Ishikawa (cell line): Measurements from ENCODE around the gene GRK5.

Experiments used
- CEBPB ChIP-seq: IDR thresholded peaks from 2 replicates; pipeline ENCODE4 v1.6.1; 2012
- CREB1 ChIP-seq: IDR thresholded peaks from 2 replicates; pipeline ENCODE4 v1.6.1; 2012; ENCODE audit warnings: low read depth
- EGR1 ChIP-seq: IDR thresholded peaks from 2 replicates; pipeline ENCODE4 v1.6.1; 2012
- EP300 ChIP-seq: IDR thresholded peaks from 2 replicates; pipeline ENCODE4 v1.6.1; 2012; ENCODE audit warnings: borderline replicate concordance
- FOXM1 ChIP-seq: IDR thresholded peaks from 2 replicates; pipeline ENCODE4 v1.6.1; 2012; ENCODE audit warnings: low read depth, borderline replicate concordance
- RAD21 ChIP-seq: IDR thresholded peaks from 2 replicates; pipeline ENCODE4 v1.6.1; 2012; ENCODE audit warnings: low read depth
- TAF1 ChIP-seq: IDR thresholded peaks from 2 replicates; pipeline ENCODE4 v1.6.1; 2012; ENCODE audit warnings: low read depth, mild to moderate bottlenecking
- TCF12 ChIP-seq: IDR thresholded peaks from 2 replicates; pipeline ENCODE4 v1.6.1; 2012; ENCODE audit warnings: low read depth
- YY1 ChIP-seq: IDR thresholded peaks from 2 replicates; pipeline ENCODE4 v1.6.1; 2012; ENCODE audit warnings: low read depth
- ZBTB7A ChIP-seq: IDR thresholded peaks from 2 replicates; pipeline ENCODE4 v1.6.1; 2012; ENCODE audit warnings: low read depth
- TF ChIP-seq, protein P1 (sequence below): IDR thresholded peaks from 2 replicates; pipeline ENCODE4 v1.6.1; 2012; ENCODE audit warnings: low read depth, mild to moderate bottlenecking
- TF ChIP-seq, protein P2 (sequence below): IDR thresholded peaks from 2 replicates; pipeline ENCODE4 v1.6.1; 2012

DNA sequence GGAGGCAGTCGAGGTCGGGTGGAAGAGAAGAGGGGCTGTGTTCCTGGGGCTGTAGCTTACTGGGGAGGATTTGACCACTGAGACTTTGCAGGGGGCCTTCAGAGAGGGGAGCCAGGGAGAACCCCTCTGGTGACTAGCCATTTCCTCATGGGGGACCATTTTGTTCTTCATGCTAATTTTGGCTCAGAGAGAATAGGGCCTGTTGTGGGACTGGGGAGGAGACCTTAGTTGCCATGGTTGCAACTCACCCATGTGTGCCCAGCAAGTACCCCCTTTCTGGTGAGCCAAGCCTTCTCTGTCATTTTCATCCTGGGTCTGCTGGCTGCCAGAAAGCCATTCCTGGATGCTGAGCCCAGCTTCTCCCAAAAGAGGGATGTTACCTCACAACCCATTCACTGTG lies 120.9 kb downstream of the GRK5 start:
- no peak for TF ChIP-seq CREB1
- no peak for TF ChIP-seq RAD21
- no peak for TF ChIP-seq YY1
- TF ChIP-seq TCF12, result no peak
- TF ChIP-seq, protein P1, sequence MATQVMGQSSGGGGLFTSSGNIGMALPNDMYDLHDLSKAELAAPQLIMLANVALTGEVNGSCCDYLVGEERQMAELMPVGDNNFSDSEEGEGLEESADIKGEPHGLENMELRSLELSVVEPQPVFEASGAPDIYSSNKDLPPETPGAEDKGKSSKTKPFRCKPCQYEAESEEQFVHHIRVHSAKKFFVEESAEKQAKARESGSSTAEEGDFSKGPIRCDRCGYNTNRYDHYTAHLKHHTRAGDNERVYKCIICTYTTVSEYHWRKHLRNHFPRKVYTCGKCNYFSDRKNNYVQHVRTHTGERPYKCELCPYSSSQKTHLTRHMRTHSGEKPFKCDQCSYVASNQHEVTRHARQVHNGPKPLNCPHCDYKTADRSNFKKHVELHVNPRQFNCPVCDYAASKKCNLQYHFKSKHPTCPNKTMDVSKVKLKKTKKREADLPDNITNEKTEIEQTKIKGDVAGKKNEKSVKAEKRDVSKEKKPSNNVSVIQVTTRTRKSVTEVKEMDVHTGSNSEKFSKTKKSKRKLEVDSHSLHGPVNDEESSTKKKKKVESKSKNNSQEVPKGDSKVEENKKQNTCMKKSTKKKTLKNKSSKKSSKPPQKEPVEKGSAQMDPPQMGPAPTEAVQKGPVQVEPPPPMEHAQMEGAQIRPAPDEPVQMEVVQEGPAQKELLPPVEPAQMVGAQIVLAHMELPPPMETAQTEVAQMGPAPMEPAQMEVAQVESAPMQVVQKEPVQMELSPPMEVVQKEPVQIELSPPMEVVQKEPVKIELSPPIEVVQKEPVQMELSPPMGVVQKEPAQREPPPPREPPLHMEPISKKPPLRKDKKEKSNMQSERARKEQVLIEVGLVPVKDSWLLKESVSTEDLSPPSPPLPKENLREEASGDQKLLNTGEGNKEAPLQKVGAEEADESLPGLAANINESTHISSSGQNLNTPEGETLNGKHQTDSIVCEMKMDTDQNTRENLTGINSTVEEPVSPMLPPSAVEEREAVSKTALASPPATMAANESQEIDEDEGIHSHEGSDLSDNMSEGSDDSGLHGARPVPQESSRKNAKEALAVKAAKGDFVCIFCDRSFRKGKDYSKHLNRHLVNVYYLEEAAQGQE, result no peak
- TF ChIP-seq FOXM1, result no peak
- TF ChIP-seq EGR1, result no peak
- TF ChIP-seq, protein P2, sequence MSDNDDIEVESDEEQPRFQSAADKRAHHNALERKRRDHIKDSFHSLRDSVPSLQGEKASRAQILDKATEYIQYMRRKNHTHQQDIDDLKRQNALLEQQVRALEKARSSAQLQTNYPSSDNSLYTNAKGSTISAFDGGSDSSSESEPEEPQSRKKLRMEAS, result no peak
- no peak for TF ChIP-seq EP300
- TF ChIP-seq TAF1, result no peak
- TF ChIP-seq ZBTB7A, result no peak
- TF ChIP-seq CEBPB, result no peak
